Fibroblast of pulmonary artery (primary cell): ENCODE measurements around the gene CASZ1.

Source experiments
- DNase-seq: peaks from one replicate; pipeline ENCODE4 v3.0.0-alpha.2; 2010; ENCODE audit warnings: low read depth
- H3K4me3 ChIP-seq: replicated peaks from 2 replicates; pipeline ENCODE4 v1.5.1; 2011; ENCODE audit warnings: low read depth, mild to moderate bottlenecking, control low read depth, low read length, moderate library complexity
- TF ChIP-seq, protein P1 (sequence below): IDR thresholded peaks from 2 replicates; pipeline ENCODE4 v1.5.1; 2011; ENCODE audit warnings: mild to moderate bottlenecking, control low read depth, low read length, inconsistent platforms; ENCODE audit errors: missing control alignments

Gene CASZ1

DNA sequence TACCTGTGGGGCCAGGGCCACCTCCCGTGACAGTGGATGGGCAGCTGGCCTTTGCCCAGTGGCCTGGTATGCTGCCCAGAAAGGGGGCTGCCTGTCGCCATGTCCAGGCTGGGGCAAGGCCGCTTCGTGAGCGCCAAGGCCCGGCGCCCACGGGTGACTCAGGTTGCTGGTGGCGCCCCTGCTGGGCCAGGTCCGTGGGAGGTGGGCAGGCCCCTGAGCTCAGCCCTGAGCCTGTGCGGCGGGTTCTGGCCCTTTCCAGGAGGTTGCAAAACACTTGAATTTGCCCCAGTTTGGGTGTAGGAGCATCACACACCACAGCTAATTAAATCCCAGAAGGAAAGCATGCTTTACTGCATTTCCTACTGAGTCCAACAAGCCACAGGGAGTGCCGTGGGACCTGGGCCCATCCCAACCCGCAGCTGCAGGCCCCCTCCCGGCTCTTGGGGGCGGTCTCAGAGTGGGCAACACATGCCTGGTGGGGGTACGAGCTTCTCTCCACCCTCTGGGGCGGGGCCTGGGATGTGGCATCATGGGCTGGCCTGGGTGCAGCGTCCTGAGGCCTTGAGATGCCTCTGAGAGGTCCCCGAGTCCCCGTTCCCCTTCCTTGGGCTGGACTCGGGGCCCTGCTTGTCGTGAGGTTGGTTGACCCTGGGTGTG is 161.9 kb downstream of the CASZ1 start:
- no peak overlapping the region for H3K4me3 ChIP-seq
- TF ChIP-seq, protein P1, sequence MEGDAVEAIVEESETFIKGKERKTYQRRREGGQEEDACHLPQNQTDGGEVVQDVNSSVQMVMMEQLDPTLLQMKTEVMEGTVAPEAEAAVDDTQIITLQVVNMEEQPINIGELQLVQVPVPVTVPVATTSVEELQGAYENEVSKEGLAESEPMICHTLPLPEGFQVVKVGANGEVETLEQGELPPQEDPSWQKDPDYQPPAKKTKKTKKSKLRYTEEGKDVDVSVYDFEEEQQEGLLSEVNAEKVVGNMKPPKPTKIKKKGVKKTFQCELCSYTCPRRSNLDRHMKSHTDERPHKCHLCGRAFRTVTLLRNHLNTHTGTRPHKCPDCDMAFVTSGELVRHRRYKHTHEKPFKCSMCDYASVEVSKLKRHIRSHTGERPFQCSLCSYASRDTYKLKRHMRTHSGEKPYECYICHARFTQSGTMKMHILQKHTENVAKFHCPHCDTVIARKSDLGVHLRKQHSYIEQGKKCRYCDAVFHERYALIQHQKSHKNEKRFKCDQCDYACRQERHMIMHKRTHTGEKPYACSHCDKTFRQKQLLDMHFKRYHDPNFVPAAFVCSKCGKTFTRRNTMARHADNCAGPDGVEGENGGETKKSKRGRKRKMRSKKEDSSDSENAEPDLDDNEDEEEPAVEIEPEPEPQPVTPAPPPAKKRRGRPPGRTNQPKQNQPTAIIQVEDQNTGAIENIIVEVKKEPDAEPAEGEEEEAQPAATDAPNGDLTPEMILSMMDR, result no peak
- DNase-seq, result no peak

DNA sequence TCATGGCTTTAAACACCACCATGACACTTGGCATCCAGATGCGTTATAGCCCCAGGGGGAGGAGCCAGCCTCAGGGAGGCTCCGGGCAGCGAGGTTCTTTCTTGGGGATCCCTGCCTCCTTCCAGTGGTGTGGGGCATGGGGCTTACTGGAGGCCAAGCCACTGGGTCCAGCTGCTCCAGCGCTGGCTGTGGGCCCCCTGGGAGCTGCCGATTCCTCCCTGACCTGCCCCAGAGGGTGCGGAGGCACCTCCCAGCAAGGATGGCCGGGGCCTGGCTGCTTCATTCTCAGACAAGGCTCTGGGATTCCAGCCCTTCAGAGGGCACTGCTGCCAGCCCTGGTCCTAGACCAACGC is 162.4 kb downstream of the CASZ1 start:
- H3K4me3 ChIP-seq, result no peak overlapping the region
- TF ChIP-seq, protein P1, result no peak
- no peak for DNase-seq

- H3K4me3 ChIP-seq, result no peak overlapping the region
- TF ChIP-seq, protein P1, result no peak
- DNase-seq, result no peak
Measured at GRCh38 chr1:10633416-10633815, 163.0 kb downstream of the CASZ1 start.

GRCh38 chr1:10632691-10633090 is 163.8 kb downstream of the CASZ1 start:
- no peak overlapping the region for H3K4me3 ChIP-seq
- TF ChIP-seq, protein P1, result no peak
- no peak for DNase-seq

GRCh38 chr1:10631811-10632593 is 164.4 kb downstream of the CASZ1 start:
- H3K4me3 ChIP-seq, result no peak overlapping the region
- TF ChIP-seq, protein P1, result no peak
- DNase-seq, result no peak

DNA sequence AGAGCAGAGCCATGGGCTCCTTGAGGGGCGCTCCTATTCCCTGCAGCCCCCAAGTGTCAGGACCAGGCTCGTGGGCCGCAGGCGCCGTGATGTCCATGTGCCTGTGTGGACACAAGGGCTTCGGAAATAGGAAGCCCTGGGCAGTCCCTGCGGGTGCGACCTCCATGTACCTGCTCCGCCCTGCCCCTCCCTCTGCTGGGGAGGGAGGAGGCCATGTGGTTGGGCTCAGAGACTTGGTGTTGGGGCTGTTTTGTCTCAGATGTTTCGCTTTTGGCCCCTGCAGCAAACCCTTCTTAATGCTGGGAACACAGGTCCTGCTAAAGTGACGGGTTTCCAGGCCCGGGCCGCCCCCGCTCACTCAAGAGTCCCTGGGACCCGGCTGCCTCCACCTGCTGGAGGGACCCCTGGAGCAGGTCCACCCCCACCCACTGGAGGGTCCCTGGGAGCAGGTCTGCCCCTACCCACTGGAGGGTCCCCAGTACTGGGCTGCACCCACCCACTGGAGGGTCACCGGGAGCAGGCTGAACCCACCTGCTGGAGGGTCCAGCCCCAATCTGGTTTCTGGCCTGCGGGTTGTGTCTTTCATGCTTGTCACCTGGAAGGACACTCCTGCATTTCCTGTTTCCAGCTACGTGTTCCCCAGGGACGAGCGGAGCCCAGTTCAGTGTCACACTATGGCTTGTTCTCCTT is 165.2 kb downstream of the CASZ1 start:
- no peak for DNase-seq
- TF ChIP-seq, protein P1, result no peak
- no peak overlapping the region for H3K4me3 ChIP-seq
